H1 (cell line): ENCODE measurements around the gene SMYD1. TPM values are rescaled to one million over a fixed set of nuclear protein-coding genes. Genes with fewer than 3 reads are reported as not detected.

Experiments
- CTCF ChIA-PET: fragments of 300-600 bp; sonication (Branson Sonifier 250); formaldehyde crosslinking; loops from one replicate; lab custom pipeline; 2021; ENCODE audit not compliant: partially characterized antibody; lab: Charles Lee
- POLR2A ChIA-PET: fragments of 300-600 bp; sonication (Branson Sonifier 250); formaldehyde crosslinking; loops from one replicate; lab custom pipeline; 2021; ENCODE audit warnings: inconsistent platforms; ENCODE audit not compliant: partially characterized antibody; lab: Charles Lee
- DNase-seq, 2 experiments: peaks; one replicate each; pipeline versions ENCODE4 v3.0.0 to v3.0.0-alpha.2; 2010 to 2022; ENCODE audit warnings: low spot score in 2 of 2, low read depth in 1 of 2, mixed read lengths in 1 of 2
- FAIRE-seq: peaks from 2 replicates; lab custom pipeline; 2011; peaks lifted over from hg19 to GRCh38; lab: Jason Lieb, UNC
- H2AFZ ChIP-seq: 2 replicates; pipeline ENCODE4 v1.8.1; 2012; ENCODE audit warnings: low read length, inconsistent platforms
- H2AK5ac ChIP-seq: 2 replicates; pipeline ENCODE4 v1.6.1; 2013; ENCODE audit warnings: low read depth, low read length
- H2BK120ac ChIP-seq: replicated peaks from 2 replicates; pipeline ENCODE3; 2013; ENCODE audit warnings: low read depth, low read length, inconsistent platforms
- H2BK12ac ChIP-seq: 2 replicates; pipeline ENCODE4 v1.6.1; 2013; ENCODE audit warnings: low read depth, low read length
- H2BK15ac ChIP-seq: 2 replicates; pipeline ENCODE4 v1.6.1; 2013; ENCODE audit warnings: low read length
- H2BK20ac ChIP-seq: 2 replicates; pipeline ENCODE4 v1.6.1; 2013; ENCODE audit warnings: low read length
- H2BK5ac ChIP-seq: 2 replicates; pipeline ENCODE4 v1.6.1; 2013; ENCODE audit warnings: low read depth, low read length
- H3K14ac ChIP-seq: 2 replicates; pipeline ENCODE4 v1.6.1; 2013; ENCODE audit warnings: inconsistent platforms; ENCODE audit not compliant: insufficient read length
- H3K18ac ChIP-seq: 2 replicates; pipeline ENCODE4 v1.6.1; 2013; ENCODE audit warnings: low read length; ENCODE audit errors: extremely low read depth
- H3K23ac ChIP-seq: 2 replicates; pipeline ENCODE4 v1.6.1; 2013; ENCODE audit warnings: inconsistent platforms; ENCODE audit not compliant: insufficient read length
- H3K23me2 ChIP-seq: 2 replicates; pipeline ENCODE4 v1.6.1; 2013; ENCODE audit warnings: low read depth, low read length
- H3K27ac ChIP-seq: 2 replicates; pipeline ENCODE4 v1.6.1; 2011; ENCODE audit warnings: low read depth, low read length, inconsistent platforms
- H3K27me3 ChIP-seq, 4 experiments: replicated peaks in 1 of 4; 1 replicate in 1 of 4; 2 replicates in 3 of 4; pipeline versions ENCODE4 v1.6.1 to v1.8.1; 2011 to 2013; ENCODE audit warnings: low read length in 3 of 4, mild to moderate bottlenecking in 3 of 4, inconsistent platforms in 2 of 4, mixed read lengths in 2 of 4, moderate library complexity in 1 of 4; ENCODE audit not compliant: control insufficient read depth in 3 of 4, insufficient read depth in 3 of 4; ENCODE audit errors: extremely low read depth in 1 of 4
- H3K36me3 ChIP-seq, 4 experiments: 2 replicates each; pipeline versions ENCODE4 v1.6.1 to v1.8.1; 2011 to 2013; ENCODE audit warnings: mild to moderate bottlenecking in 4 of 4, low read length in 3 of 4, moderate library complexity in 2 of 4, control low read depth in 1 of 4, inconsistent platforms in 1 of 4; ENCODE audit not compliant: insufficient read depth in 4 of 4, control insufficient read depth in 2 of 4
- H3K4ac ChIP-seq: replicated peaks from 2 replicates; pipeline ENCODE3; 2013; ENCODE audit warnings: low read length, low read depth, mixed read lengths, inconsistent platforms; ENCODE audit not compliant: insufficient read length
- H3K4me1 ChIP-seq, 4 experiments: replicated peaks in 1 of 4; 1 replicate in 1 of 4; 2 replicates in 3 of 4; pipeline versions ENCODE4 v1.6.1 to v1.8.1; 2011 to 2013; ENCODE audit warnings: low read length in 3 of 4, inconsistent platforms in 2 of 4, mixed read lengths in 1 of 4; ENCODE audit not compliant: insufficient read depth in 4 of 4, control insufficient read depth in 3 of 4
- H3K4me2 ChIP-seq, 2 experiments: 2 replicates each; pipeline versions ENCODE4 v1.6.1 to v1.8.1; 2011 to 2013; ENCODE audit warnings: low read depth in 2 of 2, low read length in 2 of 2, control low read depth in 1 of 2, inconsistent platforms in 1 of 2, mild to moderate bottlenecking in 1 of 2; ENCODE audit not compliant: insufficient read depth in 1 of 2
- H3K4me3 ChIP-seq, 4 experiments: fragments of 200-600, 300-600 bp in 1 of 4; sonication (generic), shearing (Covaris generic), sonication (Bioruptor Twin) in 1 of 4; 2 replicates each; pipeline versions ENCODE4 v1.5.1 to v1.8.1; 2011 to 2016; ENCODE audit warnings: low read length in 4 of 4, low read depth in 3 of 4, control low read depth in 2 of 4, inconsistent platforms in 2 of 4, mild to moderate bottlenecking in 2 of 4, mixed read lengths in 1 of 4, moderate library complexity in 1 of 4; ENCODE audit not compliant: insufficient read depth in 2 of 4; ENCODE audit errors: extremely low read depth in 1 of 4
- H3K56ac ChIP-seq: replicated peaks from 2 replicates; pipeline ENCODE3; 2013; ENCODE audit warnings: low read depth, mild to moderate bottlenecking, mixed read lengths, low read length, inconsistent platforms; ENCODE audit not compliant: insufficient read length
- H3K79me1 ChIP-seq: 2 replicates; pipeline ENCODE4 v1.6.1; 2013; ENCODE audit warnings: low read depth, low read length, control low read depth
- H3K79me2 ChIP-seq, 2 experiments: 2 replicates each; pipeline versions ENCODE4 v1.6.1 to v1.8.1; 2012 to 2013; ENCODE audit warnings: low read length in 2 of 2, mild to moderate bottlenecking in 2 of 2, inconsistent platforms in 1 of 2; ENCODE audit not compliant: insufficient read depth in 2 of 2, control insufficient read depth in 1 of 2
- H3K9ac ChIP-seq, 4 experiments: replicated peaks in 1 of 4; 1 replicate in 1 of 4; 2 replicates in 3 of 4; pipeline versions ENCODE4 v1.6.1 to v1.8.1; 2011 to 2013; ENCODE audit warnings: low read depth in 3 of 4, low read length in 3 of 4, control low read depth in 2 of 4, mild to moderate bottlenecking in 2 of 4, moderate library complexity in 2 of 4, inconsistent platforms in 1 of 4; ENCODE audit errors: extremely low read depth in 1 of 4
- H3K9me3 ChIP-seq, 2 experiments: 2 replicates each; pipeline versions ENCODE4 v1.6.1 to v1.8.1; 2012 to 2013; ENCODE audit warnings: mild to moderate bottlenecking in 2 of 2, moderate library complexity in 2 of 2, control low read depth in 1 of 2, inconsistent platforms in 1 of 2, low read depth in 1 of 2, low read length in 1 of 2, mixed read lengths in 1 of 2; ENCODE audit not compliant: insufficient read depth in 2 of 2
- H4K20me1 ChIP-seq, 2 experiments: replicated peaks in 1 of 2; 2 replicates each; pipeline versions ENCODE3 to v1.8.1; 2011 to 2013; ENCODE audit warnings: inconsistent platforms in 2 of 2, low read length in 2 of 2, mild to moderate bottlenecking in 1 of 2; ENCODE audit not compliant: insufficient read depth in 2 of 2, control insufficient read depth in 1 of 2
- H4K5ac ChIP-seq: 2 replicates; pipeline ENCODE4 v1.6.1; 2013; ENCODE audit warnings: low read length, low read depth, mixed read lengths, inconsistent platforms; ENCODE audit not compliant: insufficient read length
- H4K8ac ChIP-seq: 2 replicates; pipeline ENCODE4 v1.8.0; 2013; ENCODE audit warnings: mild to moderate bottlenecking, moderate library complexity, low read length, inconsistent platforms; ENCODE audit not compliant: insufficient read depth; ENCODE audit errors: extremely low read depth
- H4K91ac ChIP-seq: replicated peaks from 2 replicates; pipeline ENCODE3; 2013; ENCODE audit warnings: low read length, mixed read lengths, inconsistent platforms; ENCODE audit not compliant: insufficient read length
- BCL11A ChIP-seq, 2 experiments: IDR thresholded peaks; one replicate each; pipeline ENCODE4 v1.6.1; 2011; ENCODE audit warnings: low read depth in 2 of 2, low read length in 2 of 2, mild to moderate bottlenecking in 2 of 2
- CREB1 ChIP-seq: IDR thresholded peaks from 2 replicates; pipeline ENCODE4 v1.6.1; 2012; ENCODE audit warnings: inconsistent platforms
- CTBP2 ChIP-seq: IDR thresholded peaks from 2 replicates; pipeline ENCODE4 v1.7.0; 2011; ENCODE audit warnings: borderline replicate concordance, mild to moderate bottlenecking, moderate library complexity, mixed read lengths, low read length; ENCODE audit not compliant: insufficient read depth, insufficient read length
- HDAC6 ChIP-seq: IDR thresholded peaks from one replicate; pipeline ENCODE4 v1.7.1; 2012; ENCODE audit warnings: low read depth, mild to moderate bottlenecking, inconsistent platforms, low read length, moderate library complexity
- KDM5A ChIP-seq: fragments of 200-600 bp; IDR thresholded peaks from 2 replicates; pipeline ENCODE4 v1.7.1; 2012; ENCODE audit warnings: mild to moderate bottlenecking, low read length, inconsistent platforms, mixed read lengths
- MAFK ChIP-seq: IDR thresholded peaks from 2 replicates; pipeline ENCODE4 v1.6.1; 2012; ENCODE audit warnings: low read depth, mild to moderate bottlenecking, improper control_type of control experiment, low read length
- NANOG ChIP-seq: IDR thresholded peaks from 2 replicates; pipeline ENCODE4 v1.6.1; 2011; ENCODE audit warnings: low read length, low read depth, mild to moderate bottlenecking, inconsistent platforms; ENCODE audit not compliant: insufficient read depth, poor library complexity, severe bottlenecking
- POU5F1 ChIP-seq: IDR thresholded peaks from 2 replicates; pipeline ENCODE4 v1.6.1; 2011; ENCODE audit warnings: low read depth, mild to moderate bottlenecking, low read length, moderate library complexity
- RFX5 ChIP-seq: IDR thresholded peaks from 2 replicates; pipeline ENCODE4 v1.6.1; 2011; ENCODE audit warnings: low read depth, low read length, improper control_type of control experiment, borderline replicate concordance
- RNF2 ChIP-seq: fragments of 200-900, 300-1000 bp; sonication (generic); IDR thresholded peaks from 2 replicates; pipeline ENCODE4 v1.7.1; 2016; ENCODE audit warnings: borderline replicate concordance, low read depth, mild to moderate bottlenecking, antibody characterized with exemption, low read length; ENCODE audit not compliant: poor library complexity, severe bottlenecking; ENCODE audit errors: missing control alignments
- SAP30 ChIP-seq: fragments of 300-600 bp; sonication (generic); IDR thresholded peaks from 2 replicates; pipeline ENCODE4 v1.7.1; 2012; ENCODE audit warnings: low read length, moderate library complexity, mild to moderate bottlenecking, inconsistent platforms; ENCODE audit not compliant: insufficient read depth, insufficient replicate concordance
- TAF1 ChIP-seq: IDR thresholded peaks from 2 replicates; pipeline ENCODE4 v1.6.1; 2011; ENCODE audit warnings: mild to moderate bottlenecking, low read depth, low read length
- TAF7 ChIP-seq: optimal IDR thresholded peaks from 2 replicates; pipeline ENCODE3; 2011; ENCODE audit warnings: low read depth, mild to moderate bottlenecking, inconsistent platforms, low read length, moderate library complexity, borderline replicate concordance
- ZNF274 ChIP-seq: IDR thresholded peaks from 2 replicates; pipeline ENCODE4 v1.7.0; 2012; ENCODE audit warnings: low read length, borderline replicate concordance; ENCODE audit errors: extremely low read depth
- WGBS, 2 experiments: shearing (Covaris generic) in 1 of 2; methylation state at CpG; one replicate each; pipeline versions ENCODE4 v1.1.6 to v1.1.7; 2013 to 2015; ENCODE audit warnings: low lambda C conversion rate in 2 of 2, mixed read lengths in 2 of 2, inconsistent platforms in 1 of 2, low coverage in 1 of 2, missing lambda C conversion rate in 1 of 2; ENCODE audit not compliant: insufficient replicate concordance in 2 of 2, insufficient coverage in 1 of 2, insufficient read length in 1 of 2; ENCODE audit errors: extremely low coverage in 1 of 2, missing lambda C conversion rate in 1 of 2; 5-methylcytosine and 5-hydroxymethylcytosine counted together
- polyA plus RNA-seq, 7 experiments: library from polyadenylated mRNA; depleted of rRNA in 3 of 7; stranded (reverse) in 5 of 7; unstranded in 2 of 7; fragments of >200 nt in 5 of 7; fragments of 200-250 nt in 2 of 7; gene quantifications; 1 replicate in 5 of 7; 2 replicates in 1 of 7; 4 replicates in 1 of 7; pipeline versions ENCODE4 v1.2.1 to v1.2.3, GENCODE V29; 2011 to 2013; ENCODE audit warnings: missing spikeins in 2 of 7, mixed read lengths in 2 of 7
- total RNA-seq: library from RNA; stranded (reverse); fragmentation: NEBNext Ultra II Directional; extraction: Animal tissue kit (Norgen Biotek cat#: 25700); gene quantifications from 2 replicates; pipeline ENCODE4 v1.2.1, GENCODE V29; 2021

The SMYD1 gene
- total and polyA plus RNA-seq, 2 of the 8 experiments (the other 6 are each of a cell fraction or from before 2014, with no cell fraction given): 0.06 TPM; not detected in 1

- no peak overlapping the region for H2BK5ac ChIP-seq
- H3K36me3 ChIP-seq: no peaks in the 10 kb centered on the region
- peak overlapping the region; percentile 52 for H4K91ac ChIP-seq
- POLR2A ChIA-PET: no interaction called here
- no peak overlapping the region for H4K5ac ChIP-seq
- no peak overlapping the region for H3K9ac ChIP-seq
- H3K4me3 ChIP-seq: no peak overlapping the region
- no peak overlapping the region for H2AFZ ChIP-seq
- no peak overlapping the region for H2AK5ac ChIP-seq
- H2BK120ac ChIP-seq: no peak overlapping the region
- no peaks in the 10 kb centered on the region for H3K79me1 ChIP-seq
- H3K4me1 ChIP-seq: peaks cover 1 to 6% (median 4%) of the 10 kb centered on the region in 4 experiments; a peak in 6 of 7 replicates
- H4K20me1 ChIP-seq: no peaks in the 10 kb centered on the region
- no peaks in the 10 kb centered on the region for H3K9me3 ChIP-seq
- H3K23me2 ChIP-seq: no peaks in the 10 kb centered on the region
- no peaks in the 10 kb centered on the region for H3K79me2 ChIP-seq
- WGBS, 2 experiments: 88% methylated on average over 5 of the region's 5 CpGs; no CpG with 5 or more reads in 1 of the 2 experiments
- CTCF ChIA-PET: interaction anchor here (0.7 to 2.7 kb wide), 3 partner anchors 12 to 25 kb away, joined by 3 to 16 read pairs (median 3); no protein-coding TSS in a partner anchor
- FAIRE-seq: no peak
- no peak overlapping the region for H3K27ac ChIP-seq
- H3K23ac ChIP-seq: no peak overlapping the region
- H4K8ac ChIP-seq: no peak overlapping the region
- H3K18ac ChIP-seq: 0 out of 2 replicates have a peak overlapping the region, but pooled peaks have one; percentile 3
- no peaks in the 10 kb centered on the region for H3K27me3 ChIP-seq
- no peak overlapping the region for H2BK20ac ChIP-seq
- no peak overlapping the region for H3K14ac ChIP-seq
- no peak overlapping the region for H2BK12ac ChIP-seq
- no peak for DNase-seq
- no peak overlapping the region for H3K4me2 ChIP-seq
- H3K56ac ChIP-seq: no peak overlapping the region
- no peak overlapping the region for H3K4ac ChIP-seq
- H2BK15ac ChIP-seq: no peak overlapping the region
- TF ChIP-seq BCL11A (IDR thresholded peaks at IDR 0.05; ENCODE audit: low read depth in 2 of 2, low read length in 2 of 2) (no peak), ZNF274 (no peak), CTBP2 (no peak), TAF7 (no peak), CREB1 (no peak), POU5F1 (no peak), MAFK (no peak), RNF2 (no peak), SAP30 (no peak), TAF1 (no peak), HDAC6 (no peak), NANOG (no peak), KDM5A (no peak), RFX5 (no peak)
These were observed 18.0 kb downstream of the SMYD1 start for GRCh38 chr2:88085602-88086001.
